GM23338 (cell line): ENCODE data around the gene SSBP2. TPM values are rescaled to one million over a fixed set of nuclear protein-coding genes. Genes with fewer than 3 reads are reported as not detected.

Source experiments
- ATAC-seq: fragments of 200-7000 bp; cut with Tn5 transposase; 3 replicates; pipeline ENCODE4 v1.9.1; 2020
- DNase-seq: peaks from one replicate; pipeline ENCODE4 v3.0.0-alpha.2; 2015; ENCODE audit warnings: low spot score
- H2AFZ ChIP-seq: fragments of 200-600 bp; sonication (generic); 2 replicates; pipeline ENCODE4 v1.8.0; 2016; ENCODE audit warnings: antibody characterized with exemption, mild to moderate bottlenecking, moderate library complexity
- H3F3A ChIP-seq: fragments of 200-600 bp; sonication (generic); replicated peaks from 2 replicates; pipeline ENCODE4 v1.8.0; 2017; ENCODE audit warnings: antibody characterized with exemption, mixed run types, low read depth
- H3K27ac ChIP-seq: fragments of 200-600 bp; sonication (generic); 2 replicates; pipeline ENCODE4 v1.6.1; 2016; ENCODE audit warnings: low read depth
- H3K27me3 ChIP-seq: fragments of 200-600 bp; sonication (generic); 2 replicates; pipeline ENCODE4 v1.8.0; 2016; ENCODE audit warnings: mild to moderate bottlenecking, mixed run types, moderate library complexity; ENCODE audit not compliant: insufficient read depth
- H3K36me3 ChIP-seq: fragments of 200-600 bp; sonication (generic); 2 replicates; pipeline ENCODE4 v1.8.0; 2016; ENCODE audit warnings: mild to moderate bottlenecking; ENCODE audit not compliant: insufficient read depth
- H3K4me1 ChIP-seq: fragments of 200-600 bp; sonication (generic); 2 replicates; pipeline ENCODE4 v1.8.0; 2016; ENCODE audit warnings: mild to moderate bottlenecking, moderate library complexity; ENCODE audit not compliant: insufficient read depth
- H3K4me2 ChIP-seq: fragments of 200-600 bp; sonication (generic); 2 replicates; pipeline ENCODE4 v1.7.1; 2017; ENCODE audit warnings: mixed run types
- H3K4me3 ChIP-seq: fragments of 200-600 bp; sonication (generic); 2 replicates; pipeline ENCODE4 v1.6.1; 2016; ENCODE audit warnings: mixed run types
- H3K79me2 ChIP-seq: fragments of 200-600 bp; sonication (generic); replicated peaks from 2 replicates; pipeline ENCODE4 v1.8.0; 2017; ENCODE audit warnings: mild to moderate bottlenecking; ENCODE audit not compliant: insufficient read depth
- H3K9me2 ChIP-seq: fragments of 200-600 bp; sonication (generic); 2 replicates; pipeline ENCODE4 v1.8.0; 2017; ENCODE audit not compliant: insufficient read depth
- H4K20me1 ChIP-seq: fragments of 200-600 bp; sonication (generic); replicated peaks from 2 replicates; pipeline ENCODE4 v1.8.0; 2017; ENCODE audit warnings: mild to moderate bottlenecking; ENCODE audit not compliant: insufficient read depth
- H3K27ac Mint-ChIP-seq: 2 replicates; pipeline ENCODE4 v1.8.0; 2020; ENCODE audit warnings: inconsistent platforms, mild to moderate bottlenecking, moderate library complexity, mixed read lengths
- H3K27me3 Mint-ChIP-seq: 3 replicates; pipeline ENCODE4 v1.8.0; 2022; ENCODE audit warnings: low read depth, mild to moderate bottlenecking, moderate library complexity, mixed read lengths, inconsistent platforms; ENCODE audit not compliant: insufficient read depth, poor library complexity
- H3K36me3 Mint-ChIP-seq: 3 replicates; pipeline ENCODE4 v1.8.0; 2021; ENCODE audit warnings: low read depth, mild to moderate bottlenecking, inconsistent platforms, moderate library complexity, mixed read lengths
- H3K4me1 Mint-ChIP-seq: 3 replicates; pipeline ENCODE4 v1.8.0; 2020; ENCODE audit warnings: mild to moderate bottlenecking, inconsistent platforms, mixed read lengths
- H3K4me3 Mint-ChIP-seq: 3 replicates; pipeline ENCODE4 v1.8.0; 2021; ENCODE audit warnings: moderate library complexity, mild to moderate bottlenecking, inconsistent platforms, mixed read lengths
- H3K9me3 Mint-ChIP-seq: 3 replicates; pipeline ENCODE4 v1.8.0; 2020; ENCODE audit warnings: moderate library complexity, mild to moderate bottlenecking, inconsistent platforms, mixed read lengths
- CREB1 ChIP-seq: fragments of 250-450 bp; sonication (Bioruptor Pico); IDR thresholded peaks from 2 replicates; pipeline ENCODE4 v1.5.0; 2020; ENCODE audit warnings: low read depth, mild to moderate bottlenecking, moderate library complexity
- CTCF ChIP-seq, 2 experiments: fragments of 200-600 bp in 1 of 2; sonication (generic) in 1 of 2; conservative IDR thresholded peaks; 2 replicates each; pipeline versions ENCODE4 v1.5.1 to v1.6.1; 2016 to 2017; ENCODE audit warnings: antibody characterized with exemption in 2 of 2, low read depth in 2 of 2, mild to moderate bottlenecking in 2 of 2, moderate library complexity in 1 of 2
- ETS1 ChIP-seq: IDR thresholded peaks from 2 replicates; pipeline ENCODE4 v1.6.1; 2016; ENCODE audit warnings: antibody characterized with exemption
- EZH2 ChIP-seq: fragments of 200-600 bp; sonication (generic); IDR thresholded peaks from one replicate; pipeline ENCODE4 v1.8.0; 2017; ENCODE audit warnings: antibody characterized with exemption, mild to moderate bottlenecking, low read depth; ENCODE audit not compliant: unreplicated experiment
- EZH2phosphoT487 ChIP-seq: fragments of 200-600 bp; sonication (generic); IDR thresholded peaks from one replicate; pipeline ENCODE4 v1.8.1; 2018; ENCODE audit warnings: antibody characterized with exemption; ENCODE audit not compliant: unreplicated experiment
- JUNB ChIP-seq: IDR thresholded peaks from one replicate; pipeline ENCODE4 v1.6.1; 2016; ENCODE audit warnings: antibody characterized with exemption; ENCODE audit not compliant: unreplicated experiment
- NANOG ChIP-seq: IDR thresholded peaks from 2 replicates; pipeline ENCODE4 v1.6.1; 2016; ENCODE audit warnings: antibody characterized with exemption, borderline replicate concordance
- POLR2AphosphoS5 ChIP-seq: IDR thresholded peaks from 2 replicates; pipeline ENCODE4 v1.6.1; 2016; ENCODE audit warnings: antibody characterized with exemption, low read depth
- REST ChIP-seq: IDR thresholded peaks from one replicate; pipeline ENCODE4 v1.6.1; 2018; ENCODE audit warnings: antibody characterized with exemption; ENCODE audit not compliant: unreplicated experiment
- STAT1 ChIP-seq: IDR thresholded peaks from one replicate; pipeline ENCODE4 v1.6.1; 2016; ENCODE audit warnings: antibody characterized with exemption; ENCODE audit not compliant: unreplicated experiment
- ZNF114 ChIP-seq: fragments of 250-450 bp; sonication (Bioruptor Pico); IDR thresholded peaks from 2 replicates; pipeline ENCODE4 v1.5.0; 2020; ENCODE audit warnings: mild to moderate bottlenecking, moderate library complexity
- ZNF331 ChIP-seq: fragments of 250-450 bp; sonication (Bioruptor Pico); IDR thresholded peaks from 2 replicates; pipeline ENCODE4 v1.5.0; 2020; ENCODE audit warnings: low read depth, mild to moderate bottlenecking, moderate library complexity
- ZNF462 ChIP-seq: fragments of 250-450 bp; sonication (Bioruptor Pico); IDR thresholded peaks from 2 replicates; pipeline ENCODE4 v1.5.0; 2020; ENCODE audit warnings: mild to moderate bottlenecking, moderate library complexity
- polyA plus RNA-seq: library from polyadenylated mRNA; unstranded; fragments of >200 nt; fragmentation: Nextera tagmentation; extraction: Ambion mirVana; gene quantifications from 2 replicates; pipeline ENCODE4 v1.2.1, GENCODE V29; 2016
- total RNA-seq: library from RNA; depleted of rRNA; stranded (reverse); fragments of >200 nt; shearing (Covaris generic); gene quantifications from 2 replicates; pipeline ENCODE4 v1.2.3, GENCODE V29; 2014

The SSBP2 gene
- total and polyA plus RNA-seq, 2 experiments from 2014 or later, result 21.5 to 24.7 TPM

GRCh38 chr5:81513473-81513872 lies 237.4 kb downstream of the SSBP2 start:
- no peaks in the 10 kb centered on the region; the same call in 1 of the 2 replicates for H3K4me1 ChIP-seq
- H3K27me3 ChIP-seq, result no peaks in the 10 kb centered on the region
- Mint-ChIP-seq H3K27me3 (no peaks in the 10 kb centered on the region), H3K4me1 (peaks cover 2% of the 10 kb centered on the region; the same call in 1 of the 3 replicates), H3K27ac (no peak overlapping the region), H3K36me3 (no peaks in the 10 kb centered on the region), H3K9me3 (no peaks in the 10 kb centered on the region), H3K4me3 (no peak overlapping the region)
- no peaks in the 10 kb centered on the region for H3K79me2 ChIP-seq
- H3K9me2 ChIP-seq, result no peaks in the 10 kb centered on the region
- H2AFZ ChIP-seq, result no peak overlapping the region
- no peak overlapping the region for H3K4me3 ChIP-seq
- H3K27ac ChIP-seq, result no peak overlapping the region
- TF ChIP-seq NANOG (no peak), REST (no peak), POLR2AphosphoS5 (no peak), EZH2phosphoT487 (no peak), CREB1 (no peak), ZNF114 (CRISPR knock-in tag) (no peak), STAT1 (no peak), ZNF331 (CRISPR knock-in tag) (no peak), ETS1 (no peak), EZH2 (no peak), CTCF (conservative IDR thresholded peaks at IDR 0.05; ENCODE audit: low read depth in 2 of 2) (no peak), JUNB (no peak), ZNF462 (CRISPR knock-in tag) (no peak)
- H3K4me2 ChIP-seq, result no peak overlapping the region
- DNase-seq, result peak; percentile 27
- H3K36me3 ChIP-seq, result no peaks in the 10 kb centered on the region
- ATAC-seq, result peak; percentile 68
- no peaks in the 10 kb centered on the region for H4K20me1 ChIP-seq
- H3F3A ChIP-seq, result no peaks in the 10 kb centered on the region
